HG03378 (cell line): ENCODE measurements around the gene DCUN1D4.
"Not testable (repeated sequence)": the region's sequence is repeated elsewhere in the genome, so short reads cannot be mapped to it uniquely, and the experiment has no call there.

Experiments used
- ATAC-seq: cut with Tn5 transposase; IDR thresholded peaks from one replicate; pipeline ENCODE4 v1.9.1; 2021; ENCODE audit warnings: mild to moderate bottlenecking, moderate library complexity; ENCODE audit not compliant: unreplicated experiment

DCUN1D4 gene

GRCh38 chr4:51893402-51893801, 50.4 kb downstream of the DCUN1D4 start:
- ATAC-seq: not testable (repeated sequence)

DNA sequence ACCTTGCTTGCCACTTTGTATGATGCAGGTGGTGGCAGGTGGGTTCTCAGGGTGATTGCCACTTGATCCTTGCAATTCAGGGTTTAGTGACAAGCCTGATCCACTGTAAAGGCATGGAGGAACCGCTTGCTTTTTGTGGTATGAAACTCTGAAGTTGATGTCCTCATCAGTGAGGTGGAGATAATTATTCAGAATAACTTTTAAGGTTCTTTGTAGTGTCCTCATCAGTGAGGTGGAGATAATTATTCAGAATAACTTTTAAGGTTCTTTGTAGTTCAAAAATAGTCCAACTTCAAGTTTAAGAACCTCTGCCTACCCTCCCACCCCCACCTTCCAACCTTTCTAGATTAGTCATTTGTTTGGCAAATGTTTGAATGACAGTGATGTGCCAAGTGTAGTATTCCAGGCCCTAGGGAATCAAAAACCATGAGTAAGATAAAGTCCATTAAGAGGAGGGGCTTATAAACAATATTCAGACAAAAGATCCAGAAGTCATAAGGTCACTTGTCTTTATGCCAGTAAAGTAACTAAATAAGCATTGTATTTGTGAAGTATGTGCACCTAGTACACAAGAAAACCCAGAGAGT, 51.2 kb downstream of the DCUN1D4 start:
- ATAC-seq: no peak

DNA sequence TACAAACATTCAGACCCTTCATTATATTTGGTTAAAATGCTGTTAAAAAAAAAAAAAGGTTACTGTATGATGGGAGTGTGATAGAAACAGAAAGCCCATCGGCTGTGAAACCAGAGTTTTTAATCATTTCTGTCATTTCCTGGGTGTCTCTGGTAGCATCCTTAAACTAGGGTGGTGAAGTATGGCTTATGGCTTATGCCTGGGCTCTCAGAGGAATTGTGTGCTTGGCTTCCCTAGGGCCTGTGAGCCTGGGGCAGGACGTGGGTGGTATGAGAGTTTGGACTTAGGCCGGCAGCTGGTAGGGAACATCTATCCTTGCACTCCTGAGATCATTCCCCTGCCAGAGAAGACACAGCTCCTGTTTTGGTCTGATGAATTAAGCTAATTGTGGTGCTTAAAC, 52.2 kb downstream of the DCUN1D4 start:
- peak; percentile 72 for ATAC-seq

- ATAC-seq: peak; percentile 97
These were observed 53.0 kb downstream of the DCUN1D4 start for GRCh38 chr4:51895816-51896408.

DNA sequence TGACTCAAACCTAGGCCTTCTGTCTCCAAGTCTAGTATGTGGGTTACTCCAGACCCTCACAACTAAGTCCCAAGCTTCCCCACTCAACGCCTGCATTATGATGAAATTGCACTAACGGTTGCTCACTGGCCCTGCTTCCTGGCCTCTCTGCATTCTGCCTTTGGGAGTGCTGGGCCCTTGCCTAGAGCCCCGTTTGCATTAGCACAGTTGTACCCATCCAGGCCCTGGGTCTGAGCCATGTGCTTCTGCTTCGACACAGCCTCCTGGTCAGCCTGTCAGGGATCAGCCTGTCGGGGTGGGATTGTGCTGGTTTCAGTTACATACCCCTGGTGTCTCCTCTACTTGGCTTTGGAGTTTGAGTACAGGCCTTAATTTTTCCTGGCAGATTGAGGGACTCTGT, 58.4 kb downstream of the DCUN1D4 start:
- ATAC-seq: no peak

DNA sequence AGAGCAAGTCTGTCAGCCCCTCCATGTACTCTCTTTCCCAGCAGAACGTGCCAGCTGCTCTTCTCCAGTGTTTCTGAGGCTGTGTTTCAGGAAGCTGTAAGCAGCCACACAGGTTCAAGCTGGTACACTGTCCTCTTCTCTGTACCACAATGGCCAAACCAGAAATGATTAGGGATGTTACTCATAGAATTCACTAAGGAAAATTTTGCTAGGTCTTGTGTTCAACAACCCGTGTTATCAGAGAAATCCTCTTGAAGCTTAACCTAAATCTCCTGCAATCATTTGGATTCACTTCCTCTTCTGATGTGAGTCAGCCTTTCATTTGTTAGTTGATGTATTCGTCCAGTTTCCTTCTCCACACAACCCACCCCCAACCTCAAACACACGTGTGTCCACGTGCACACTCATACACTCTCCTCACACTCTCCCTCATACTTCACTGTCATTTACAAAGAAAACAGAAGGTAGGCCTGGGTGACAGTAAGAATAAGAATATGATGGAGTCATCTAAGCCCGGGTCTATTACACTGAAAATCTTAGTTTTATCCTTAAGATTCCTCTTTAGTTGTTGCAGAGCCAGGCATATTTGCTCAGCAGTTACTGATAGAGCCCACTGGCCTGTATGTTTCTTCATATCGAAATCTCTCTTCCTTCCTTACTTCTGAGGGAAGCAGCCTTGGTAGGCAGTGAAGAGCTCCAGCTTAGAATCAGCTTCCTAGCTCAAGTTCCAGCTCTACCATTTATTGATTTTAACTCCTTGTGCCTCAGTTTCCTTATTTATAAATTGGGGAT, 63.4 kb downstream of the DCUN1D4 start:
- ATAC-seq: peak; percentile 98

GRCh38 chr4:51907006-51907669, 64.2 kb downstream of the DCUN1D4 start:
- ATAC-seq: no peak

GRCh38 chr4:51909236-51909703, 66.3 kb downstream of the DCUN1D4 start:
- ATAC-seq: no peak

DNA sequence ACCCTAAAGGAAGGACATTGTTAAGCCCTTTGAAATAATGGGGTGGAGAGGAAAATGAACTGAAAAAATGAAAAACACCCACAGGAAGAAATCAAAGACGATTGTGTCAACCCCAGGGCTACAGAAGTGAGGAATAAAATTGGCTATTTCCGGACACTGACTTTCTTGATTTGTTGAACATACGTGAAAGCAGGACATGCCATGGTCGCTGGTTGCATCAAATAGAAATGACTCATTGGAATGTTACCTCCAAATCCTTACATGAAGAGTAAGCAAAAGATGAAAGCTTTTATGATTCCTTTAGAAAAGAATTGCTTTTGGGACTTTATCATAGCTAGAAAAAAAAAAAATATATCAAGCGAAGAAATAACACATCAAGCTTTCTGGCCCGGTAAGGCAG, 75.3 kb downstream of the DCUN1D4 start:
- ATAC-seq: no peak

DNA sequence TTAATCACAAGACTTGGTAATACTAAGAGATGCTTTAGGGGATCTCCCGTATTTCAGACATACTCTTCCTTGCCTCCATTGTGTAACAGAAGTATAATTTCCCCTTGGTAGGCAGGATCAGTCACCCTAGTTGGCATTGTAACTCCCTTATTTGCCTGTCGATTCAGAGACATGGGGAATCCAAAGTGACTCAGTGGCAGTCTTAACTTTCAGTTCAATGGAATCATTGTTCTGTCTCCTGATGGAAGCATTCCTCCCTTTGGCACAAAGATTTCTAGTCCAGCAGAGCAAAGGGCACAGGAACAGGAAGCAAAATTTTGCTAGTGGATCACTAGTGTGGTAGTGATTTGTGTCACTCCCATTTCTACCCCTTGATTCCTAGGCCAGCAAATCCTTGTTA, 80.4 kb downstream of the DCUN1D4 start:
- no peak for ATAC-seq

- ATAC-seq: no peak
These were observed 82.4 kb downstream of the DCUN1D4 start for GRCh38 chr4:51925307-51925706.

GRCh38 chr4:51930557-51930956, 87.6 kb downstream of the DCUN1D4 start:
- no peak for ATAC-seq

DNA sequence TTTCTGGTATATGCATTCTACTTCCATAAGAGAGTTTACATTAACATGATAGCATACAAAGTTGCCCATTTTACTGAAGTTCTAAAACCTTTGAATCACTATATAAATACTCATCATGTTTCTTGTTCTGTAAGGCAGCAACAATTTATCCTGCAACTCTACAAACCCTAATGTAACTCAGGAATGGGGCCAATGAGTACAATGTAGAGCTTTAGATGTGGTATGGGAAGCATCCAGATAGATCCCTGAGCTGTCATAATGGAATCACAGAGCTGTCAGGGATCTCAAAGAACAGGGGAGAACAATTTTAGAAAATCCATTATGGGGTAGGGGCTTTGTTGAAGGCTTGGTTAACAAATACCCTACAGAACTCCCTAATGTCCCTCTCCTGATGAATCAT, 88.5 kb downstream of the DCUN1D4 start:
- ATAC-seq: no peak

GRCh38 chr4:51932261-51932660, 89.3 kb downstream of the DCUN1D4 start:
- ATAC-seq: no peak

- no peak for ATAC-seq
These were observed 89.7 kb downstream of the DCUN1D4 start for GRCh38 chr4:51932684-51933083.

- ATAC-seq: not testable (repeated sequence)
These were observed 97.5 kb downstream of the DCUN1D4 start for GRCh38 chr4:51940460-51940859.

DNA sequence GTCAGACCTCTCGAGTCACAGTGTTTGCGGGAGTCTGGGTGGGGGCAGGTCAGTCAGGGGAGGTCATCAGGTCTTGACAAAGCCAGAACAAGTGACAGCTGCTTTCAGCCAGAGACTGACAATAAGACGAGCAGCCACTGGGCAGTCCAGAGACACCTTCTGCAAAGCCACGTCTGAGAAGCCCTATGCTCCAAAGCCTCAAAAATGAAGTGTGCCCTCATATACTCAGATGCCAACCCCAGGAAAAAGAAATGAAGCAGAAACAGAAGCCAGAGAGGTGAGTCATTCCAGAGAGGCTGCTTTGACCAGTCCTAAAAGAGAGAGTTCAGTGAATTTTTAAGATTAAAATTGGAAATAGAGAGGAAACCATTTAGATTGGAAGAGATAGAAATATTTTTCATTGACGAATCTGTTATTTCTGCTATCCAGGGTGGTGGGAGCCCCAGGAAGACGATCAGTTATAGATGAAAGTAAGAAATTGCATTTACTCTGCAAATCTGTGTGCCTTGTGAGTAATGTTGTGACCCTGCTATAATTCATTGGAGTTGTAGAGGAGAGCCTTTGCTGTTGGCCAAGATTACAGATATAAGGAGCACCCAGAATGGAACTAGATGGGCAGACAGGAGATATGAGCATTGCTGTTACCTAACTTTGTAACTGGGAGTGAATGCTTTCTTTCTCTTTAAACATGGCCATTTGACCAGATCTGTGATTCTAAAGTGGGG, 99.3 kb downstream of the DCUN1D4 start:
- no peak for ATAC-seq

GRCh38 chr4:51942833-51943215, 99.9 kb downstream of the DCUN1D4 start:
- ATAC-seq: no peak

- no peak for ATAC-seq
These were observed 100.3 kb downstream of the DCUN1D4 start for GRCh38 chr4:51943221-51943620.

- ATAC-seq: no peak
These were observed 115.4 kb downstream of the DCUN1D4 start for GRCh38 chr4:51958199-51958968.
